ENCODE measurements around the gene ADGRF4.

DNA sequence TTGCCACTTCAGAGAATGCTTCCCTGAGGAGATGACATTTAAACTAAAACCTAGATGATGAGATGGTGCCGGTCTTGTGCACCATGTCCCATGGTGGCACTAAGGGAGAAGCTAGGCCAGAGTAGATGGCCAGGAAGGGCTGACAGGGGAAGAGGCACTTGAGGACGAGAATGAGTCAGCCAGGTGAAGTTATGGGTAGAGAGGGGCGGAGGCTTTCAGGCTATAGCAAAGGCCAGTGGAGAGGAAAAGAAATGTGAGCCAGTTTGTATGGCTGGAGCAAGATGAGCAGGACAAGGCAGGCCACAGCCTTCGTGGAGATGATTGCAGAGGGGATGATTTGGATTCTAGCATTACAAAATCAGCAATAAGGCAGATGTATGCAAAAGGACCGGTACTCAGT lies 44.7 kb upstream of the ADGRF4 start:
- TF ChIP-seq, protein P1, sequence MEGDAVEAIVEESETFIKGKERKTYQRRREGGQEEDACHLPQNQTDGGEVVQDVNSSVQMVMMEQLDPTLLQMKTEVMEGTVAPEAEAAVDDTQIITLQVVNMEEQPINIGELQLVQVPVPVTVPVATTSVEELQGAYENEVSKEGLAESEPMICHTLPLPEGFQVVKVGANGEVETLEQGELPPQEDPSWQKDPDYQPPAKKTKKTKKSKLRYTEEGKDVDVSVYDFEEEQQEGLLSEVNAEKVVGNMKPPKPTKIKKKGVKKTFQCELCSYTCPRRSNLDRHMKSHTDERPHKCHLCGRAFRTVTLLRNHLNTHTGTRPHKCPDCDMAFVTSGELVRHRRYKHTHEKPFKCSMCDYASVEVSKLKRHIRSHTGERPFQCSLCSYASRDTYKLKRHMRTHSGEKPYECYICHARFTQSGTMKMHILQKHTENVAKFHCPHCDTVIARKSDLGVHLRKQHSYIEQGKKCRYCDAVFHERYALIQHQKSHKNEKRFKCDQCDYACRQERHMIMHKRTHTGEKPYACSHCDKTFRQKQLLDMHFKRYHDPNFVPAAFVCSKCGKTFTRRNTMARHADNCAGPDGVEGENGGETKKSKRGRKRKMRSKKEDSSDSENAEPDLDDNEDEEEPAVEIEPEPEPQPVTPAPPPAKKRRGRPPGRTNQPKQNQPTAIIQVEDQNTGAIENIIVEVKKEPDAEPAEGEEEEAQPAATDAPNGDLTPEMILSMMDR (conservative IDR thresholded peaks at IDR 0.05) = no peak
- TF ChIP-seq EZH2 (IDR thresholded peaks at IDR 0.05; ENCODE audit: low read depth) = no peak

Measured in PC-9 (cell line).